Mesenchymal stem cell (in vitro differentiated cells and primary cell): ENCODE measurements around the gene CDH6.

Experiments used
- DNase-seq: peaks from one replicate; pipeline ENCODE4 v3.0.0-alpha.2; 2013
- H2AFZ ChIP-seq: one replicate; pipeline ENCODE4 v1.6.1; 2013; ENCODE audit warnings: low read depth, mild to moderate bottlenecking, control low read depth, inconsistent platforms, low read length, moderate library complexity
- H2AK5ac ChIP-seq: 2 replicates; pipeline ENCODE4 v1.6.1; 2013; ENCODE audit warnings: low read length, moderate library complexity, mild to moderate bottlenecking, inconsistent platforms; ENCODE audit not compliant: severe bottlenecking
- H2BK120ac ChIP-seq: one replicate; pipeline ENCODE4 v1.6.1; 2013; ENCODE audit warnings: low read depth, mild to moderate bottlenecking, inconsistent platforms, low read length, moderate library complexity
- H2BK12ac ChIP-seq, 2 experiments: one replicate each; pipeline ENCODE4 v1.6.1; 2013; ENCODE audit warnings: inconsistent platforms in 2 of 2, low read length in 2 of 2, mild to moderate bottlenecking in 2 of 2, moderate library complexity in 2 of 2, control low read depth in 1 of 2
- H2BK15ac ChIP-seq: one replicate; pipeline ENCODE4 v1.6.1; 2013; ENCODE audit warnings: mild to moderate bottlenecking, low read depth, inconsistent platforms; ENCODE audit not compliant: poor library complexity, severe bottlenecking
- H2BK5ac ChIP-seq: 2 replicates; pipeline ENCODE4 v1.6.1; 2013; ENCODE audit warnings: low read depth, mild to moderate bottlenecking, low read length, control low read depth, inconsistent platforms; ENCODE audit not compliant: poor library complexity, severe bottlenecking
- H3K14ac ChIP-seq, 2 experiments: one replicate each; pipeline ENCODE4 v1.6.1; 2013; ENCODE audit warnings: inconsistent platforms in 2 of 2, low read length in 2 of 2, control low read depth in 1 of 2, mild to moderate bottlenecking in 1 of 2, moderate library complexity in 1 of 2
- H3K18ac ChIP-seq, 2 experiments: one replicate each; pipeline ENCODE4 v1.6.1; 2013; ENCODE audit warnings: inconsistent platforms in 2 of 2, low read length in 2 of 2, control low read depth in 1 of 2, low read depth in 1 of 2, mild to moderate bottlenecking in 1 of 2
- H3K23ac ChIP-seq, 2 experiments: one replicate each; pipeline ENCODE4 v1.6.1; 2013; ENCODE audit warnings: inconsistent platforms in 2 of 2, low read length in 2 of 2, mild to moderate bottlenecking in 2 of 2, moderate library complexity in 2 of 2, control low read depth in 1 of 2
- H3K27ac ChIP-seq: 2 replicates; pipeline ENCODE4 v1.5.1; 2013; ENCODE audit warnings: mild to moderate bottlenecking, moderate library complexity, low read length, control low read depth, inconsistent platforms; ENCODE audit not compliant: poor library complexity, severe bottlenecking
- H3K27me3 ChIP-seq, 2 experiments: 2 replicates each; pipeline versions ENCODE4 v1.6.1 to v1.7.0; 2013; ENCODE audit warnings: low read length in 2 of 2, mild to moderate bottlenecking in 2 of 2, moderate library complexity in 2 of 2, control low read depth in 1 of 2, inconsistent platforms in 1 of 2; ENCODE audit not compliant: control insufficient read depth in 1 of 2, insufficient read depth in 1 of 2
- H3K36me3 ChIP-seq, 2 experiments: 2 replicates each; pipeline versions ENCODE4 v1.6.1 to v1.7.0; 2013; ENCODE audit warnings: low read length in 2 of 2, control low read depth in 1 of 2, inconsistent platforms in 1 of 2, low read depth in 1 of 2, mild to moderate bottlenecking in 1 of 2; ENCODE audit not compliant: insufficient read depth in 2 of 2, control insufficient read depth in 1 of 2
- H3K4ac ChIP-seq, 2 experiments: one replicate each; pipeline ENCODE4 v1.6.1; 2013; ENCODE audit warnings: inconsistent platforms in 2 of 2, low read length in 2 of 2, mild to moderate bottlenecking in 2 of 2, moderate library complexity in 2 of 2, control low read depth in 1 of 2, low read depth in 1 of 2
- H3K4me1 ChIP-seq: 2 replicates; pipeline ENCODE4 v1.6.1; 2013; ENCODE audit warnings: low read depth, low read length, control low read depth; ENCODE audit not compliant: control insufficient read depth, insufficient read depth
- H3K4me2 ChIP-seq: 2 replicates; pipeline ENCODE4 v1.6.1; 2013; ENCODE audit warnings: low read length, mild to moderate bottlenecking, inconsistent platforms; ENCODE audit not compliant: poor library complexity, severe bottlenecking
- H3K4me3 ChIP-seq, 2 experiments: 2 replicates each; pipeline versions ENCODE4 v1.5.1 to v1.7.0; 2013; ENCODE audit warnings: low read length in 2 of 2, mild to moderate bottlenecking in 2 of 2, control low read depth in 1 of 2, low read depth in 1 of 2; ENCODE audit not compliant: insufficient read depth in 1 of 2
- H3K79me1 ChIP-seq: replicated peaks from 2 replicates; pipeline ENCODE4 v1.6.1; 2013; ENCODE audit warnings: mild to moderate bottlenecking, control low read depth, low read length, inconsistent platforms; ENCODE audit not compliant: poor library complexity, severe bottlenecking
- H3K9ac ChIP-seq: 2 replicates; pipeline ENCODE4 v1.7.0; 2013; ENCODE audit warnings: mild to moderate bottlenecking, low read length, moderate library complexity
- H3K9me3 ChIP-seq: 2 replicates; pipeline ENCODE4 v1.7.0; 2013; ENCODE audit warnings: mild to moderate bottlenecking, low read length; ENCODE audit not compliant: control insufficient read depth
- H4K8ac ChIP-seq: one replicate; pipeline ENCODE4 v1.6.1; 2013; ENCODE audit warnings: inconsistent platforms, mild to moderate bottlenecking, low read length, moderate library complexity
- H4K91ac ChIP-seq: one replicate; pipeline ENCODE4 v1.6.1; 2013; ENCODE audit warnings: mild to moderate bottlenecking, low read length, inconsistent platforms
- WGBS: methylation state at CpG from one replicate; pipeline ENCODE4 v1.1.7; 2013; ENCODE audit warnings: mixed read lengths; 5-methylcytosine and 5-hydroxymethylcytosine counted together

Gene CDH6

GRCh38 chr5:31270396-31270795 lies 76.9 kb downstream of the CDH6 start:
- Histone ChIP-seq H2BK5ac (no peak overlapping the region), H3K4me3 (no peak overlapping the region), H2BK15ac (no peak overlapping the region), H3K79me1 (peaks cover 16% of the 10 kb centered on the region), H3K27ac (no peak overlapping the region), H3K18ac (no peak overlapping the region), H3K4me1 (peaks cover 2% of the 10 kb centered on the region), H3K23ac (no peak overlapping the region), H2BK120ac (no peak overlapping the region), H3K36me3 (peaks cover 0 to 27% of the 10 kb centered on the region in 2 experiments), H3K9ac (no peak overlapping the region), H3K14ac (no peak overlapping the region), H3K9me3 (no peaks in the 10 kb centered on the region), H3K27me3 (no peaks in the 10 kb centered on the region), H2AFZ (no peak overlapping the region), H2AK5ac (no peak overlapping the region), H4K91ac (no peak overlapping the region), H2BK12ac (no peak overlapping the region), H3K4ac (no peak overlapping the region), H3K4me2 (no peak overlapping the region), H4K8ac (no peak overlapping the region)
- no peak for DNase-seq
- 84% methylated on average over 5 of the region's 5 CpGs for WGBS

- Histone ChIP-seq H2AK5ac (no peak overlapping the region), H2AFZ (no peak overlapping the region), H3K36me3 (peaks cover 0 to 26% of the 10 kb centered on the region in 2 experiments), H3K14ac (no peak overlapping the region), H4K8ac (no peak overlapping the region), H3K23ac (no peak overlapping the region), H3K18ac (no peak overlapping the region), H3K4me1 (peaks cover 2% of the 10 kb centered on the region), H3K27ac (no peak overlapping the region), H3K4me3 (no peak overlapping the region), H3K79me1 (peaks cover 16% of the 10 kb centered on the region), H3K27me3 (no peaks in the 10 kb centered on the region), H4K91ac (no peak overlapping the region), H2BK5ac (no peak overlapping the region), H2BK120ac (no peak overlapping the region), H2BK15ac (no peak overlapping the region), H3K4ac (no peak overlapping the region), H2BK12ac (no peak overlapping the region), H3K9me3 (no peaks in the 10 kb centered on the region), H3K9ac (no peak overlapping the region), H3K4me2 (no peak overlapping the region)
- 55% methylated on average over 4 of the region's 6 CpGs for WGBS
- no peak for DNase-seq
Observed at GRCh38 chr5:31271567-31271966, 78.1 kb downstream of the CDH6 start.

DNA sequence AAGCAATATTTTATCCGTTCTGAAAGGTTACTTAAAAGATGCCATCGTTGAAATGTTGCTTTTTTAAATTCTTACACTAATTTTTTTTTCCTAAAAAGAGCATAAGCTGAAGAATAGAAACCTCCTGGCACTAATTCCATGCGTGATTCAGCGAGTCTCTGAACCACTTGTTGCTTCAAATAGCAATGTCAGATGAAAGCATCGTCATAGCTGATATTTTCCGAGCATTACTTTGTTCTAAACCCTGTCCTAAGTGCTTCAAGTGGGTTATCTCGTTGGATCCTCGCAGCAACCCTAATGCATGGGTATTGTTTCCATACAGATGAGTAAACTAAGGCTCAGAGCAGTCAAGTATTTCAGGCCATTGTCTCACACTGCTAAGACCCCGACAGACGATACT lies 79.7 kb downstream of the CDH6 start:
- Histone ChIP-seq H3K27ac (no peak overlapping the region), H3K4me3 (no peak overlapping the region), H2BK12ac (no peak overlapping the region), H3K36me3 (peaks cover 0 to 20% of the 10 kb centered on the region in 2 experiments), H2BK15ac (no peak overlapping the region), H3K9me3 (no peaks in the 10 kb centered on the region), H2AK5ac (no peak overlapping the region), H4K8ac (no peak overlapping the region), H3K4me2 (no peak overlapping the region), H3K18ac (no peak overlapping the region), H3K79me1 (peaks cover 12% of the 10 kb centered on the region), H3K23ac (no peak overlapping the region), H4K91ac (no peak overlapping the region), H3K14ac (no peak overlapping the region), H2AFZ (no peak overlapping the region), H3K4me1 (peaks cover 2% of the 10 kb centered on the region), H2BK5ac (no peak overlapping the region), H3K4ac (no peak overlapping the region), H2BK120ac (no peak overlapping the region), H3K9ac (no peak overlapping the region), H3K27me3 (no peaks in the 10 kb centered on the region)
- 86% methylated on average over 10 of the region's 10 CpGs for whole genome bisulfite sequencing
- DNase-seq: no peak

DNA sequence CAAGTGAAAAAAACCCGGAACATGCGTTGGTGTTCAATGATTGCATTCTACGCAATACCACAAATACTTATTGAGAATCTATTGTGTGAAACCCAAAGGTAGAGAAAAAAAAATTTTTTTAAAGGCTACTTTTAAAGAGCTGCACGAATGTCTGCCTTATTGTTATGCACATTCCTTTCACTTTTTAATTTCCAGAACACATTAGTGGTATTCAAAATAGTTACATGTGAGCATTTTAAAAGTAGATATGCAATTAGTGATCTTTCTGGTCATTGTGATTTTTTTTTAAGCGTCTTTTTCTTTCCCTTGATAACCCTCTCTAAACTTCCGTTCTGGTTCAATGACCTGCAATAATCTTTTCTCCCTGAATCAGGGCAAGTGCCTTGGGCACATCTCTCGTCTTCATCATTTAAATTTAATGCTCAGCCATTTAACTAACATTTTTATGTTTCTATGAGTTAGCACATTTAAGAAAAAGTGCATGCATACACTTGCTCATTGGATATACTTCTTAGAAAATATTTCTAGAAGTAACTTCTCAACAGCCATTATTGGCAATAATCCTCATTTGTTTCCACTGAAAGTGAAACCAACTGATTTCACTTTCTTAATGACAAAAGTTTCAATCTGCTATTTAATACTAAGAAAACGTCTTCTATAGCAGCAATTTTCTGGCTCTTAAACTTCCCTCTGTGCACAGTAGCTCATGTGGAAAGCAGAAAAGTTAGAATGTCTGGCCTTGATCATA lies 80.3 kb downstream of the CDH6 start:
- H2BK12ac ChIP-seq: no peak overlapping the region
- H3K4ac ChIP-seq: no peak overlapping the region
- no peak overlapping the region for H3K4me2 ChIP-seq
- peak overlapping the region; percentile 49 for H3K27ac ChIP-seq
- no peaks in the 10 kb centered on the region for H3K9me3 ChIP-seq
- DNase-seq: no peak
- H2BK5ac ChIP-seq: no peak overlapping the region
- no peak overlapping the region for H2AK5ac ChIP-seq
- WGBS: 63% methylated on average over 3 of the region's 8 CpGs
- H3K79me1 ChIP-seq: peaks cover 10% of the 10 kb centered on the region
- no peak overlapping the region for H3K18ac ChIP-seq
- no peak overlapping the region for H2BK15ac ChIP-seq
- H4K8ac ChIP-seq: no peak overlapping the region
- no peak overlapping the region for H3K23ac ChIP-seq
- no peak overlapping the region for H3K14ac ChIP-seq
- no peaks in the 10 kb centered on the region for H3K27me3 ChIP-seq
- peak overlapping the region; percentile 69 for H2AFZ ChIP-seq
- H3K9ac ChIP-seq: peak overlapping the region; percentile 94
- H3K4me3 ChIP-seq: peak overlapping the region in 1 of 2 experiments; percentile 79
- no peak overlapping the region for H2BK120ac ChIP-seq
- peaks cover 0 to 20% of the 10 kb centered on the region in 2 experiments for H3K36me3 ChIP-seq
- no peak overlapping the region for H4K91ac ChIP-seq
- H3K4me1 ChIP-seq: peaks cover 2% of the 10 kb centered on the region
